Measurements from ENCODE around the gene HELZ.
"Not testable (repeated sequence)": the region's sequence is repeated elsewhere in the genome, so short reads cannot be mapped to it uniquely, and the experiment has no call there.

Gene HELZ

DNA sequence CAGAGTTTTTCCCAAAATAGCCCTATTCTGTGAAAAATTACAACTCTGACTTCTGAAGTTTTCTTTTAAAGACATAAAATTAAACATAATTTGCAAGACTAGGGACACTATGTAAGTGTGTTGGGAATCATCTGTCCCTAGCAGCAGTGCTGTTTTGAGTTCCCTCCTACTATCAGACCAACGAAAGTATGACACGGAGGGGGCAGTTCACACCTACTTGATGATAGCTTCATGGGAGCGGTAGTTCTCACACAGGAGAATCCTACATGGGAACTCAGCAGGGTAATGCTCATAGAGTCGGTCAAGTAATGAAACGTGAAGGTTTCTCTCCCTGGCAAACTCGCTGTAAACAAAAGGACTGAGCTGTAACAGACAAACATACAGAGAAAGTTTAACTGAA is 96.6 kb downstream of the HELZ start:
- no peak for TF ChIP-seq ZBTB1 (tag by site-specific recombination; IDR thresholded peaks at IDR 0.05)
- TF ChIP-seq, protein P1, sequence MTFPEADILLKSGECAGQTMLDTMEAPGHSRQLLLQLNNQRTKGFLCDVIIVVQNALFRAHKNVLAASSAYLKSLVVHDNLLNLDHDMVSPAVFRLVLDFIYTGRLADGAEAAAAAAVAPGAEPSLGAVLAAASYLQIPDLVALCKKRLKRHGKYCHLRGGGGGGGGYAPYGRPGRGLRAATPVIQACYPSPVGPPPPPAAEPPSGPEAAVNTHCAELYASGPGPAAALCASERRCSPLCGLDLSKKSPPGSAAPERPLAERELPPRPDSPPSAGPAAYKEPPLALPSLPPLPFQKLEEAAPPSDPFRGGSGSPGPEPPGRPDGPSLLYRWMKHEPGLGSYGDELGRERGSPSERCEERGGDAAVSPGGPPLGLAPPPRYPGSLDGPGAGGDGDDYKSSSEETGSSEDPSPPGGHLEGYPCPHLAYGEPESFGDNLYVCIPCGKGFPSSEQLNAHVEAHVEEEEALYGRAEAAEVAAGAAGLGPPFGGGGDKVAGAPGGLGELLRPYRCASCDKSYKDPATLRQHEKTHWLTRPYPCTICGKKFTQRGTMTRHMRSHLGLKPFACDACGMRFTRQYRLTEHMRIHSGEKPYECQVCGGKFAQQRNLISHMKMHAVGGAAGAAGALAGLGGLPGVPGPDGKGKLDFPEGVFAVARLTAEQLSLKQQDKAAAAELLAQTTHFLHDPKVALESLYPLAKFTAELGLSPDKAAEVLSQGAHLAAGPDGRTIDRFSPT (tag by site-specific recombination; IDR thresholded peaks at IDR 0.05), result no peak
- no peak for TF ChIP-seq ZNF366 (tag by site-specific recombination; conservative IDR thresholded peaks at IDR 0.05)
- TF ChIP-seq ZBTB48 (tag by site-specific recombination; IDR thresholded peaks at IDR 0.05), result no peak
- no peak for TF ChIP-seq ZNF529 (tag by site-specific recombination; IDR thresholded peaks at IDR 0.05; ENCODE audit: insufficient replicate concordance)
- TF ChIP-seq ZNF184 (tag by site-specific recombination; IDR thresholded peaks at IDR 0.05), result no peak
- TF ChIP-seq ZNF394 (tag by site-specific recombination; IDR thresholded peaks at IDR 0.05; ENCODE audit: borderline replicate concordance), result no peak
- no peak for TF ChIP-seq BCL11B (tag by site-specific recombination; IDR thresholded peaks at IDR 0.05; ENCODE audit: low read depth)
- no peaks in the 10 kb centered on the region for H3K9me3 ChIP-seq (ENCODE audit: control insufficient read depth, insufficient read depth, low read depth, low read length)
- CTCF ChIA-PET, result interaction anchor here (1.2 kb wide), 1 partner anchor 10 kb away, joined by 4 read pairs; no protein-coding TSS in a partner anchor
- H3K4me3 ChIP-seq (ENCODE audit: low read depth, low read length), result no peak overlapping the region
- H3K36me3 ChIP-seq (ENCODE audit: control insufficient read depth in 2 of 2, insufficient read depth in 1 of 2, low read length in 2 of 2), result peaks cover 38 to 81% of the 10 kb centered on the region in 2 experiments
- no peak overlapping the region for H3K27ac ChIP-seq (ENCODE audit: extremely low read depth, low read depth, low read length)
- POLR2A ChIA-PET, result no interaction called here
- H3K4me1 ChIP-seq (ENCODE audit: control insufficient read depth, insufficient read depth, low read length), result no peaks in the 10 kb centered on the region; the same call in 1 of the 2 replicates

- POLR2A ChIA-PET, result no interaction called here
- peaks cover 47 to 72% of the 10 kb centered on the region in 2 experiments for H3K36me3 ChIP-seq (ENCODE audit: control insufficient read depth in 2 of 2, insufficient read depth in 1 of 2, low read length in 2 of 2)
- no peak overlapping the region for H3K27ac ChIP-seq (ENCODE audit: extremely low read depth, low read depth, low read length)
Measured at GRCh38 chr17:67145183-67145805, 99.7 kb downstream of the HELZ start.

DNA sequence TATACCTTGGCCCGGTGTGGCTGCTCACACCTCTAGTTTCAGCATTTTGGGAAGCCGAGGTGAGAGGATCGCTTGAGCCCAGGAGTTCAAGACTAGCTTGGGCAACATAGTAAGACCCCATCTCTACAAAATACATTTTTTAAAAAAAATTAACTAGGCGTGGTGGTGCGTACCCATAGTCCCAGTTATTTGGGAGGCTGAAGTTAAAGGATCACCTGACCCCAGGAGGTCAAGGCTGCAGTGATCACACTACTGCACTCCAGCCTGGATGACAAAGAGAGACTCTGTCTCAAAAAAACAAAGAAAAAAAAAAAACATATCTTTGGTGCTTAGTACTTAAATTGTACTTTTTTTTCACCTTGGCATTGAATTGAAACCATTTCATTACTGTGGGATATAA is 101.7 kb downstream of the HELZ start:
- TF ChIP-seq ZNF423 (tag by site-specific recombination; IDR thresholded peaks at IDR 0.05), result no peak
- TF ChIP-seq ZNF830 (tag by site-specific recombination; IDR thresholded peaks at IDR 0.05; ENCODE audit: low read depth), result no peak
- TF ChIP-seq ZSCAN16 (tag by site-specific recombination; IDR thresholded peaks at IDR 0.05), result no peak
- TF ChIP-seq ZNF629 (tag by site-specific recombination; IDR thresholded peaks at IDR 0.05), result no peak
- no peak for TF ChIP-seq ZNF645 (tag by site-specific recombination; IDR thresholded peaks at IDR 0.05)
- CTCF ChIA-PET, result interaction anchor here (0.6 to 0.8 kb wide), 3 partner anchors 12 to 104 kb away, joined by 3 to 4 read pairs (median 3); no protein-coding TSS in a partner anchor
- Histone ChIP-seq H3K36me3 (ENCODE audit: control insufficient read depth in 2 of 2, insufficient read depth in 1 of 2, low read length in 2 of 2) (peaks cover 40 to 72% of the 10 kb centered on the region in 2 experiments), H3K4me1 (ENCODE audit: control insufficient read depth, insufficient read depth, low read length) (no peaks in the 10 kb centered on the region), H3K27ac (ENCODE audit: extremely low read depth, low read depth, low read length) (no peak overlapping the region), H3K9me3 (ENCODE audit: control insufficient read depth, insufficient read depth, low read depth, low read length) (no peaks in the 10 kb centered on the region), H3K4me3 (ENCODE audit: low read depth, low read length) (no peak overlapping the region)
- POLR2A ChIA-PET, result no interaction called here

More at GRCh38 chr17:67145183-67145805, 99.7 kb downstream of the HELZ start:
- CTCF ChIA-PET, result no interaction called here
- no peak for TF ChIP-seq ZNF311 (tag by site-specific recombination; IDR thresholded peaks at IDR 0.05; ENCODE audit: borderline replicate concordance)
- TF ChIP-seq ZNF138 (tag by site-specific recombination; IDR thresholded peaks at IDR 0.05; ENCODE audit: borderline replicate concordance), result no peak
- no peak for TF ChIP-seq GLI4 (tag by site-specific recombination; IDR thresholded peaks at IDR 0.05)
- Histone ChIP-seq H3K4me3 (ENCODE audit: low read depth, low read length) (no peak overlapping the region), H3K4me1 (ENCODE audit: control insufficient read depth, insufficient read depth, low read length) (no peaks in the 10 kb centered on the region; the same call in 1 of the 2 replicates), H3K9me3 (ENCODE audit: control insufficient read depth, insufficient read depth, low read depth, low read length) (no peaks in the 10 kb centered on the region)

DNA sequence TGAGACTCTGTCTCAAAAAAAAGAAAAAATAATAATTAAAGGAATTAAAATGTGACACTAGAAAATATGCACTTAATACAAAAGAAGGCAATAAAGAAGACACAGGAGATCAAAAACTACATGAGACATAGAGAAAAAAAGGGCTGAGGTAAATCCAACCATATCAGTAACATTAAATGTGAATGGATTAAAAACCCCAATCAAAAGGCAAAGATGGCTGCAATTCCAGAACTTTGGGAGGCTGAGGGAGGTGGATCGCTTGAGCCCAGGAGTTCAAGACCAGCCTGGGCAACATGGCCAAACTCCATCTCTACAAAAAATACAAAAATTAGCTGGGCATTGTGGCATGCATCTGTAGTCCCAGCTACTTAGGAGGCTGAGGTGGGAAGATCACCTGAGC is 103.0 kb downstream of the HELZ start:
- POLR2A ChIA-PET; H3K4me3 ChIP-seq (ENCODE audit: low read depth, low read length); H3K4me1 ChIP-seq (ENCODE audit: control insufficient read depth, insufficient read depth, low read length); CTCF ChIA-PET; H3K9me3 ChIP-seq (ENCODE audit: control insufficient read depth, insufficient read depth, low read depth, low read length); H3K27ac ChIP-seq (ENCODE audit: extremely low read depth, low read depth, low read length): not testable (repeated sequence)
- peaks cover 47 to 69% of the 10 kb centered on the region in 2 experiments for H3K36me3 ChIP-seq (ENCODE audit: control insufficient read depth in 2 of 2, insufficient read depth in 1 of 2, low read length in 2 of 2)
